Stimulated activated naive CD4-positive, alpha-beta T cell treated with Interleukin-2 at 50 U/mL for 16 hours (primary cell): ENCODE measurements around the gene KAT6B.

ENCODE experiments used
- DNase-seq: peaks from one replicate; lab custom pipeline; 2025; lab: John Stamatoyannopoulos, UW

Gene KAT6B

DNA sequence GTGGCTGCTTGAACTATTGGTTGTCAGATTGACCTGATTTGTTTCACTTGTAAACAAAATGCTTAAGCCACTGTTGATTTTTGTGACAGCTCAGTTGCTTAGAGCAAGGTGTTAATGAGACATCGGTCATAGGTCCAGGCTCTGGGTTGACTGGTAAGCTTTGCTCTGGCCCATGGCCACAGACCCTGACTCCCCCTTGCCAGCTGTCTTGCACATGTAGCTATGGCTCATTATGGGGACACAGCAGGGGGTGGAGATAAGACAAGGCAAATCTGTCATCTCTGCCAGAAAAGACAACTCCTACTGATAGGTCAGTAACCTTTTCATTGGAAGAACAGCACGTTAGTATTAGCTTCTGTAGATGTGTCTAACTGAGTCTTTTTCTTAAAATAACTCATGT, 95.3 kb downstream of the KAT6B start:
- DNase-seq, result no peak

DNA sequence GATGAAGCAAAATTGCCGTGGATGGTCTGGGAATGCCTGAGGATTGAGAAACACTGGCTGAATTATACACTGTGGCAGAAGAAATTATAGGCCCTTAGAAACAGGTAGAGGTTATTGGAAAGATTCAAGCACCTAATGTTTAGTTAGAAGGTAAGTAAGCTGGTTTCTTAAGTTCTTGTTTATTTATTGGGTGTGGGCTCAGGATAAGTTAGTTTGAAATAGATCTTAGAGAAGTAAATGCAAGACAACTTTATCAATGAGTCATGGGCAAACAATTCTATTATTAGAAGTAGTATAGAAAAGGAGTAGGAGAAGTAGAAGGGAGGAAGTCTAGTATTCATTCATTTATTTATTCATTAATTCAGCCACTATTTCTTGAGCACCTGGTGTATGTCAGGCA, 96.5 kb downstream of the KAT6B start:
- DNase-seq, result no peak

GRCh38 chr10:74923556-74923955, 97.2 kb downstream of the KAT6B start:
- DNase-seq, result no peak

- DNase-seq, result no peak
Observed at GRCh38 chr10:74924251-74924963, 98.0 kb downstream of the KAT6B start.

- DNase-seq, result no peak
Observed at GRCh38 chr10:74925291-74925690, 98.9 kb downstream of the KAT6B start.

- no peak for DNase-seq
Observed at GRCh38 chr10:74925708-74926107, 99.3 kb downstream of the KAT6B start.

DNA sequence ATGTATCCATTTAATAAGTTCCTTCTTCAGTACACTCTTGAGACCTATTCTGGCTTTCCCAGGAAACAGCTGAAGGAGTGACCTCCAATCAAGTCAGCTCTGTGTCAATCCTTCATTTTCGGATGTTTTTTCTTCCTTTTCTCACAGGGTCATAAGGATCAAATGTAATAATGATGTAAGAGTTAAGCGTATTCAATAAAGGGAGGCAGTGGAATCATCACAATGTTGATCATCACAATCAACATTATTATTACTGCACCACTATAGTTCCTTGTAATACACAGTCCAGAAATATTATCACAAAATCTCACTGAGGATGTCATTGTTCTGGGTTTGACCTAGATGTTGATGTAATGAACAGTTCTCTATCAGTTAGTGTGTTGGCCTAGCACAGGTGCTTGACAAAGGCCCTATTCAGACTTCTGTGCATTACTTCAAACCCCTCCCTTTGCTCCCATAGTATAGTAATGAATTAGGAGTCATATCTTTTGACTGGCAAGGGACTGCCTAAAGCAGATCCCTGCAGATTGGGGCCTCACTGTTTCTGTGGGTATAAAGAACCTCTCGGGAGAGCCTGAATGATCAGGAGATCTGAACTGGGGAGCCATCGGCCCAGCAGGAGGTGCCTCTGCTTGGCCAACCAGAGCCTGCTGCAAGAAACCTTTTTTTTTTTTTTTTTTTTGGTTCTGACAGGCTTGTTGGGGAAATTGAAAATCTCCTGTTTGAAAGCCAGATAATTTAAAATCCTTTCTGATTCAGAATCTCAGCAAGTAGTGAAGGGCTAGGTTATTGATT, 100.6 kb downstream of the KAT6B start:
- DNase-seq, result no peak

GRCh38 chr10:74927701-74928100, 101.3 kb downstream of the KAT6B start:
- no peak for DNase-seq

- no peak for DNase-seq
Observed at GRCh38 chr10:74928742-74929191, 102.4 kb downstream of the KAT6B start.

DNA sequence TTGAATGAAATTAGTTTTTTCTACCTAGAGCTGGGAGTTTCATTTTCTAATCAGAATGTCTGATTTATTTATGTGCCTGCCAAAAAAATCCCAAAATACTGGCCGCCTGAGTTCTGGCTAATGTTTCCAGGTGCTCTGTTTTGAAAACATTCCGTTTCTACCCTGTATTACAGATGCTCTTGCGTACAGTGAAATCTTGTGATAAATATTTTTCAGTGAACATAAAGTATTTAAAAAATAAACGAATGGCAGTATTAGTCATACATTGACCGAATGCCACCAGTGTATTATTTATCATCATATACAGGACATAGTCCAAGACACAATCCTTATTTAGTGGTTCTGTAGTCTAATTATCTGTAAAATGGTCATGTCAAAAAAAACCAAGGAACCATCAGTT, 102.8 kb downstream of the KAT6B start:
- no peak for DNase-seq

GRCh38 chr10:74930965-74931364, 104.6 kb downstream of the KAT6B start:
- no peak for DNase-seq

DNA sequence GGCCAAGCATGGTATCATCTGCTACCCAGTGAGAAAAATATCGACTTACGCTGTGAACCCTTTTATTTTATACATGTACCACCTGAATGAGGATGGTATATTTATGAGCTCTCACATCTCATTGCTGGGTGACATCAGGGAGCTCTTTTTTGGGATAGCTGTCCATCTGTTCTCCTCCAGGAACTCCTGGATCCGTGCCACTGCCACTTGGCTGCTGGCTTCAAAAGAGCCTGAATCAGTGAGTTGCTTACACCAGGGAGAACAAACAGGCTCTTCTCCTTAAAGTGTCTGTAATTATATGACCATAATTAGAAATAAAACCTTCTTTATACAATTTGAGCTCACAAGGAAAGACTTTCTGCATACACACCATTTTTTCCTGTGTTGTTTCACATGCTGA, 106.2 kb downstream of the KAT6B start:
- no peak for DNase-seq

DNA sequence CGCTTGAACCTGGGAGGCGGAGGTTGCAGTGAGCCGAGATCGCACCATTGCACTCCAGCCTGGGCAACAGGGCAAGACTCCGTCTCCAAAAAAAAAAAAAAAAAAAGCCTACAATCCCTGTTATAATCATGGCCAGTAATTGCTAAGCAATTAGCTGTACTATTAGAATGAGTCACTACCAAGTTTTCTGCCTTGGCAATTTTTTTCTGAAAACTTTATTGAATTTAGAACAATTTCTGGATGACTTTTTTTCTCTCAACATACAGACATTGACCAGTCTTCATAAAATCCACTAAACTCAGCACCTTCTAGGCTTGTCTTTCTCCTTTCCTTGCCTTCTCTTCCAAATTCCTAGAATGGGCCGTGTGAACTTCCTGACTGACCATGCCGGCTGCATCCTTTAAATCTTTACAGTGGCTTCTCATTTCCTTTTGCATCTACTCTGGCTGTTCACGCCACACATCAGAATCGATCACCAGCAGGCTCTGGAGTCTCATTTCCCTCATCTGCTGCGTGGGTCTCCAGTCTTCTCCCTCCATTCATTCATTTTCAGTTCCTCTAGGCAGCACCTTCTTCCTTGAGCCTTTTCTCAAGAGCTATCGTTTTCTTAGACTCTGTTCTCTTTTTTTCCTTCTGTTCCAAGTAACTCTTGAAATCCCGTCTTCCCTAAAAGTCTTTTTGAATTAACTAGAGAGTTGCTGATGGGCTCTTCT, 107.9 kb downstream of the KAT6B start:
- DNase-seq, result no peak

DNA sequence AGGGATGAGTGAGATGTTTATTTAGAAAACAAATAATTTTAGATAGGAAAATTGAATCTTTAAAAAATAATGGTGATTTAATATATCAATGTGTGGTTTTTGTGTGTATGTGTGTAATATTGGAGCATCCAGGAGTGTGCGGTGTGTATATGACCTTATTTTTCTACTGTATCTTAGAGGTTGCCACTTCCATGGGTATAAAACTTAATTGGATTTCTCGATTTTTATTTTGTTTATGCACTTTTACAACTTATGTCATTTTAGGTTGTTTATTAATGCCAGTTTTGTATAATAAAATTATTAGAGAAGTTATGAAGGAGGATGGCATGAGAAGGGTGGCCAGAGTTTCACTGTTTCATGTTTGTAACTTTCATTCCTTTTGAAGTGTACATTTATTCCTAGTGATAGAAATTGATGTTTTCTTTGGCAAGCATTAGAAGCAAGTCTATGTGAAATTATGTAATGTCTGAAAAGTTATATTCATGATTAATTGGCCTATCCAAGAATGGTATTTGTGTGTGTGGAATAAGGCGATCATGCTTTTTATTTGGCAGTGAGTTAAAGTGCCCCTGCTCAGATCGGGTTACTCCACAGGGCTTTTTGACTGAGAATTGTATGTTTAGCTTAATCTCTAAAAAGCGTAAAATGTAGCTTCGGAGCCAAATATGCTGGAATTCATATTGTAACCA, 110.3 kb downstream of the KAT6B start:
- no peak for DNase-seq

- no peak for DNase-seq
Observed at GRCh38 chr10:74937266-74937856, 111.0 kb downstream of the KAT6B start.

- DNase-seq, result no peak
Observed at GRCh38 chr10:74944205-74944604, 117.8 kb downstream of the KAT6B start.

- DNase-seq, result no peak
Observed at GRCh38 chr10:74947781-74948401, 121.5 kb downstream of the KAT6B start.

GRCh38 chr10:74949034-74949832, 122.8 kb downstream of the KAT6B start:
- DNase-seq, result no peak

- no peak for DNase-seq
Observed at GRCh38 chr10:74949843-74950765, 123.7 kb downstream of the KAT6B start.
